ENCODE data around the gene ANAPC13. TPM values are rescaled to one million over a fixed set of nuclear protein-coding genes. Genes with fewer than 3 reads are reported as not detected.

ANAPC13 gene
- total and polyA plus RNA-seq, 4 donors: 38.7 to 86.1 (median 46.3) TPM

DNA sequence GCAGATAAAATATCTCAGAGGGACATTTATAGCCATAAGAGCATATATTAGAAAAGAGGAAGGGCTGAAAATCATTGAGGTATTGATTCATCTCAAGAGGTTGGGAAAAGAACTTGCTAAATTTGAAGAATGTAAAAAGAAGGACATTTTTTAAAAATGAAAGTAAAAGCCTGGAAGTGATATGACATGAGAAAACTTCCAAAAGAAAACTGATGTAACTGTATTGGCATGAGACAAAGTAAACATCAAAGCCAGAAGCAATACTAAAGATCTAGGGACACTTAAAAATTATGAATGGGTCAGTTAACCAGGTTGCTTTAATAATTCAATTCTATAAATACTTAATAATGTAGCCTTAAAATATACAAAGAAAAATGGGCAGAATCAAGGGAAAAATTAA, 32.0 kb upstream of the ANAPC13 start:
- Histone ChIP-seq H3K27ac (ENCODE audit: low read depth in 1 of 2, low read length in 2 of 2) (no peak overlapping the region), H3K4me3 (ENCODE audit: low read length in 2 of 2) (no peak overlapping the region), H3K4me1 (ENCODE audit: control insufficient read depth in 1 of 2, insufficient read depth in 2 of 2, low read length in 2 of 2) (no peaks in the 10 kb centered on the region), H3K27me3 (ENCODE audit: control insufficient read depth in 1 of 2, insufficient read depth in 2 of 2, low read length in 1 of 2) (no peaks in the 10 kb centered on the region), H3K9me3 (ENCODE audit: control insufficient read depth, low read length) (peaks cover 2% of the 10 kb centered on the region), H3K36me3 (ENCODE audit: control insufficient read depth in 1 of 2, insufficient read depth in 2 of 2, low read length in 1 of 2) (no peaks in the 10 kb centered on the region)
- ATAC-seq (ENCODE audit: low FRiP score) (no peak), DNase-seq (no peak)
- intact Hi-C loops (cut with DNase I): no loop called here

DNA sequence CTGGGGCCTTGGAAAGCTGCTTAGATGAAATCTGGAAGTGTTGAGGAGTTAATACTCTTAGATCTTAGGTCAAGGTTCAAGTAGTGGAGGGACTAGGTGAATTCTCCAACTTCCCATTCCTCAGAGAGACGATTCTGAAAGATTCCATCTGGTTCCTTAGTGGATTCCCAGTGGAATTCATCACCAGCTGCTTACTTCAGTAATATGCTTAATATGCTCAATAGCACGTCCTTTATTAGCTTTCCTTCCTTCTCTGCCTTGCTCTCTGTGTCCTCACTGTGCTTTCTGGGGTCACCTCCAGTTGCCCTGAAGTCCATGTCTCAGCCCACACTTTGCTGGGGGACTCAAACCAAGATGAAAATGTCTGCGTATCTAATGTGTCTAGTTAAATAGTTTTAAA, 31.1 kb upstream of the ANAPC13 start:
- H3K36me3 ChIP-seq (ENCODE audit: control insufficient read depth in 1 of 2, insufficient read depth in 2 of 2, low read length in 1 of 2): no peaks in the 10 kb centered on the region
- no peak for ATAC-seq (ENCODE audit: low FRiP score)
- 66 to 67% methylated on average over 3 of the region's 3 CpGs for WGBS, 2 donors
- H3K9me3 ChIP-seq (ENCODE audit: control insufficient read depth, low read length): no peaks in the 10 kb centered on the region
- no peak overlapping the region for H3K27ac ChIP-seq (ENCODE audit: low read depth in 1 of 2, low read length in 2 of 2)
- intact Hi-C loops (cut with DNase I): no loop called here
- no peaks in the 10 kb centered on the region for H3K4me1 ChIP-seq (ENCODE audit: control insufficient read depth in 1 of 2, insufficient read depth in 2 of 2, low read length in 2 of 2)
- no peak overlapping the region for H3K4me3 ChIP-seq (ENCODE audit: low read length in 2 of 2)
- H3K27me3 ChIP-seq (ENCODE audit: control insufficient read depth in 1 of 2, insufficient read depth in 2 of 2, low read length in 1 of 2): no peaks in the 10 kb centered on the region
- DNase-seq: no peak

DNA sequence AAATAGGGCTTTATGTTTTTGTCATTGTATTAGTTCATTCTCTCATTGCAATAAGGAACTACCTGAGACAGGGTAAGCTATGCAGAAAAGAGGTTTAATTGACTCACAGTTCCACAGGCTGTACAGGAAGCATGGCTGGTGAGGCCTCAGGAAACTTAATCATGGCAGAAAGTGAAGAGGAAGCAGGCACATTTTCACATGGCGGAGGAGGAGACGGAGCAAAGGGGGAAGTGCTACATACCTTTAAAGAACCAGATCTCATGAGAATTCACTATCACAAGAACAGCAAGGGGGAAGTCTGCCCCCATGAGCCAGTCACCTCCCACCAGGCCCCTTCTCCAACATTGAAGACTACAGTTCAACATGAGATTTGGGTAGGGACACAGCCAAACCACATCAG, 25.7 kb upstream of the ANAPC13 start:
- WGBS, 2 donors: 96 to 97% methylated on average over 2 of the region's 2 CpGs
- H3K36me3 ChIP-seq (ENCODE audit: control insufficient read depth in 1 of 2, insufficient read depth in 2 of 2, low read length in 1 of 2): peaks cover 5 to 11% of the 10 kb centered on the region in 2 donors
- H3K27me3 ChIP-seq (ENCODE audit: control insufficient read depth in 1 of 2, insufficient read depth in 2 of 2, low read length in 1 of 2): no peaks in the 10 kb centered on the region
- no peaks in the 10 kb centered on the region for H3K4me1 ChIP-seq (ENCODE audit: control insufficient read depth in 1 of 2, insufficient read depth in 2 of 2, low read length in 2 of 2)
- H3K9me3 ChIP-seq (ENCODE audit: control insufficient read depth, low read length): no peaks in the 10 kb centered on the region
- intact Hi-C loops (cut with DNase I): no loop called here
- H3K27ac ChIP-seq (ENCODE audit: low read depth in 1 of 2, low read length in 2 of 2): no peak overlapping the region
- ATAC-seq (ENCODE audit: low FRiP score) (no peak), DNase-seq (no peak)
- no peak overlapping the region for H3K4me3 ChIP-seq (ENCODE audit: low read length in 2 of 2)

DNA sequence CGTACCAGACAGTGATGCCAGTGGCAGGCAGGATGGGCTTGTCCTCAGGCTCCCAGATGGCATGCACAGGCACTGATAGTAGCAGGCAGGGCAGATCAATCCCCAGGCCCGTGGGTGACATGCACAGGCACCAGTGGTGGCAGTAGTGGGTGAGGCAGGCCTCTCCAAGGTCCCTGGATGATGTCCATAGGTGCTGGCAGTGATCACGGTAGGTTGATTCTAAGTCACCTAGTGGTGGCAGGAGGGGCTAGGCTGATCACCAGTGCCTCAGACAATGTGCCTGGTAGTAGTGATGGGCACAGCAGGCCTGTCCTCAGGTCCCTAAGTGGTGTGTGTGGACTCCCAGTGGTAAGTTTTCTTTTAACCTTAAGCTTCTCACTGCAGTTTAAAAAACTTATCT, 19.7 kb upstream of the ANAPC13 start:
- H3K36me3 ChIP-seq (ENCODE audit: control insufficient read depth in 1 of 2, insufficient read depth in 2 of 2, low read length in 1 of 2): peaks cover 3 to 8% of the 10 kb centered on the region in 2 donors
- ATAC-seq (ENCODE audit: low FRiP score) (no peak), DNase-seq (no peak)
- no peak overlapping the region for H3K4me3 ChIP-seq (ENCODE audit: low read length in 2 of 2)
- H3K4me1 ChIP-seq (ENCODE audit: control insufficient read depth in 1 of 2, insufficient read depth in 2 of 2, low read length in 2 of 2): no peaks in the 10 kb centered on the region
- WGBS, 2 donors: 63 to 77% methylated on average over 3 of the region's 3 CpGs
- no peaks in the 10 kb centered on the region for H3K27me3 ChIP-seq (ENCODE audit: control insufficient read depth in 1 of 2, insufficient read depth in 2 of 2, low read length in 1 of 2)
- H3K9me3 ChIP-seq (ENCODE audit: control insufficient read depth, low read length): no peaks in the 10 kb centered on the region
- no peak overlapping the region for H3K27ac ChIP-seq (ENCODE audit: low read depth in 1 of 2, low read length in 2 of 2)
- intact Hi-C loops (cut with DNase I): no loop called here

DNA sequence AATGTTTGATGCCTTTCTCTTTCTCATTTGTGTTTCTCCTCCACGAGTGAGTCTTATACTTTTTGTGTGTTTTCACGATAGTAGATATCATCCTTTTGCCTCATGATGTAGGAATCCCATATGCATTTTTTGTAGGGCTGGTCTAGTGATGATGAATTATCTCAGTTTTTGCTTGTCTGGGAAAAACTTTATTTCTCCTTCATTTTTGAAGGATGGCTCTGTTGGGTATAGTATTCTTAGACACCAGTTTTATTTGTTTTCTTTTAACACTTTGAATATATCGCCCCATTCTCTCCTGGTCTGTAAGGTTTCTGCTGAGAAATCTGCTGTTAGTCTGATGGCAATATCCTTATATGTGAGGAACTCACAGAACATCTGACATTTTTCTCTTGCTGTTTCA, 18.3 kb upstream of the ANAPC13 start:
- H3K27ac ChIP-seq (ENCODE audit: low read depth in 1 of 2, low read length in 2 of 2): no peak overlapping the region
- H3K4me3 ChIP-seq (ENCODE audit: low read length in 2 of 2): no peak overlapping the region
- peaks cover 2% of the 10 kb centered on the region in 2 donors for H3K36me3 ChIP-seq (ENCODE audit: control insufficient read depth in 1 of 2, insufficient read depth in 2 of 2, low read length in 1 of 2)
- no peaks in the 10 kb centered on the region for H3K4me1 ChIP-seq (ENCODE audit: control insufficient read depth in 1 of 2, insufficient read depth in 2 of 2, low read length in 2 of 2)
- ATAC-seq (ENCODE audit: low FRiP score) (no peak), DNase-seq (no peak)
- H3K9me3 ChIP-seq (ENCODE audit: control insufficient read depth, low read length): no peaks in the 10 kb centered on the region
- H3K27me3 ChIP-seq (ENCODE audit: control insufficient read depth in 1 of 2, insufficient read depth in 2 of 2, low read length in 1 of 2): no peaks in the 10 kb centered on the region
- intact Hi-C loops (cut with DNase I): no loop called here
- 67 to 86% methylated on average over 3 of the region's 3 CpGs for WGBS, 2 donors

DNA sequence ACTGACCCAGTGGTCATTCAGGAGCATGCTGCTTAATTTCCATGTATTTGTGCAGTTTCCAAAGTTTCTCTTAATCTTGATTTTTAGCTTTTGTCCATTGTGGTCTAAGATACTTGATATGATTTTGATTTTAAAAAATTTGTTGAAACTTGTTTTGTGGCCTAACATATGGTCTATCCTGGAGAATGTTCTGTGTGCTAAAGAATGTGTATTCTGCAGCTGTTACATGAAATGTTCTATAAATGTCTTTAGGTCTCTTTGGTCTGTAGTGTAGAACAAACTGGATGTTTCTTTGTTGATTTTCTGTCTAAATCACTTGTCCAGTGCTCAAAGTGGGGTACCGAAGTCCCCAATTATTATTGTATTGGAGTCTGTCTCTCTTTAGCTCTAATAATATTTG, 17.5 kb upstream of the ANAPC13 start:
- DNase-seq (no peak), ATAC-seq (ENCODE audit: low FRiP score) (no peak)
- no peaks in the 10 kb centered on the region for H3K27me3 ChIP-seq (ENCODE audit: control insufficient read depth in 1 of 2, insufficient read depth in 2 of 2, low read length in 1 of 2)
- 99 to 100% methylated on average over 1 of the region's 1 CpG for WGBS, 2 donors
- H3K36me3 ChIP-seq (ENCODE audit: control insufficient read depth in 1 of 2, insufficient read depth in 2 of 2, low read length in 1 of 2): no peaks in the 10 kb centered on the region
- intact Hi-C loops (cut with DNase I): no loop called here
- no peaks in the 10 kb centered on the region for H3K4me1 ChIP-seq (ENCODE audit: control insufficient read depth in 1 of 2, insufficient read depth in 2 of 2, low read length in 2 of 2)
- H3K27ac ChIP-seq (ENCODE audit: low read depth in 1 of 2, low read length in 2 of 2): no peak overlapping the region
- H3K9me3 ChIP-seq (ENCODE audit: control insufficient read depth, low read length): no peaks in the 10 kb centered on the region
- H3K4me3 ChIP-seq (ENCODE audit: low read length in 2 of 2): no peak overlapping the region

DNA sequence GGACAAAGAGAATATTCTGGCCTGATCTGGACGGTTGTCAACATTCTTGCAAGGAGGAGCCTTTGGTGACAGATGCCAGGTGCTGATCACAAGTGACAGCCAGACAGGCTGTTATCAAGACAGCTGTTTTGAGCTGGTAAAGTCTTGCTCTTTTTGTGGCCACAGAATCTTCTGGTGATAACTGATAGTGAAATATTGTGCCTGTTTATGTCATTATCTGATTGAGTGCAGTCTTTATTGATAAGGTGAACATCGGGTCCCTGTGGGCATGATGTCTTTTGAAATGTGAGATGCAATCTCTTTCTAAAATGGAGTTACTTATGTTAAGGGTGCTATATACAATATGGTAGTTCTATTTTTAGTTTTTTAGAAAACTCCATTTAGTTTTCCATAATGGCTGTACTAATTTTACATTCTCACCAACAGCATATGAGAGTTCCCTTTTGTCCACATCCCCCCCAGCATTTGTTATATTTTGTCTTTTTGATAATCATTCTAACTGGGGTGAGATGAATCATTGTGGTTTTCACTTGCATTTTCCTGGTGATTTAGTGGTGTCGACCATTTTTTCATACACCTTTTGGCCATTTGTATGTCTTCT, 10.8 kb upstream of the ANAPC13 start:
- ATAC-seq (ENCODE audit: low FRiP score) (no peak), DNase-seq (no peak)
- no peaks in the 10 kb centered on the region for H3K9me3 ChIP-seq (ENCODE audit: control insufficient read depth, low read length)
- no peak overlapping the region for H3K27ac ChIP-seq (ENCODE audit: low read depth in 1 of 2, low read length in 2 of 2)
- intact Hi-C loops (cut with DNase I): no loop called here
- H3K36me3 ChIP-seq (ENCODE audit: control insufficient read depth in 1 of 2, insufficient read depth in 2 of 2, low read length in 1 of 2): peaks cover 0 to 4% of the 10 kb centered on the region in 2 donors
- no peaks in the 10 kb centered on the region for H3K4me1 ChIP-seq (ENCODE audit: control insufficient read depth in 1 of 2, insufficient read depth in 2 of 2, low read length in 2 of 2)
- WGBS, 2 donors: 81 to 82% methylated on average over 3 of the region's 3 CpGs
- H3K4me3 ChIP-seq (ENCODE audit: low read length in 2 of 2): no peak overlapping the region
- no peaks in the 10 kb centered on the region for H3K27me3 ChIP-seq (ENCODE audit: control insufficient read depth in 1 of 2, insufficient read depth in 2 of 2, low read length in 1 of 2)

DNA sequence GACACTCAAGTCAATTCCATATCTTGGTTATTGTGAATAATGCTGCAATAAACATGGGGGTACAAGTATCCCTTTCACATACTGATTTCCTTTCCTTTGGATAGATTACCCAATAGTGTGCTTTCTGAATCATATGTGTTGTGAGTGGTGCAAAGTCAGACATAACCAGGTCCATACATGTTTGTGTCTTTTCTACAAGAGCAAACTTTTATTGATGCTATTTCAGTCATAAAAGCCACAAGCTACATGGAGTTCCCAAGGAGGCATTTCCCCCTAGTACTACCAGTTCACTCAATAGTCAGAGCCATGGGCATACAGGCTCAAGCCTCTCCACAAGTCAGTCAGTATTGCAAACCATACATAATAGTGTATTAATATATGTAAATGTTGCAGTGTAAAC, 10.2 kb upstream of the ANAPC13 start:
- H3K4me1 ChIP-seq (ENCODE audit: control insufficient read depth in 1 of 2, insufficient read depth in 2 of 2, low read length in 2 of 2): no peaks in the 10 kb centered on the region
- H3K36me3 ChIP-seq (ENCODE audit: control insufficient read depth in 1 of 2, insufficient read depth in 2 of 2, low read length in 1 of 2): peaks cover 0 to 4% of the 10 kb centered on the region in 2 donors
- no peaks in the 10 kb centered on the region for H3K27me3 ChIP-seq (ENCODE audit: control insufficient read depth in 1 of 2, insufficient read depth in 2 of 2, low read length in 1 of 2)
- ATAC-seq (ENCODE audit: low FRiP score): no peak
- no peak for DNase-seq
- intact Hi-C loops (cut with DNase I): no loop called here
- H3K4me3 ChIP-seq (ENCODE audit: low read length in 2 of 2): no peak overlapping the region
- H3K9me3 ChIP-seq (ENCODE audit: control insufficient read depth, low read length): no peaks in the 10 kb centered on the region
- H3K27ac ChIP-seq (ENCODE audit: low read depth in 1 of 2, low read length in 2 of 2): no peak overlapping the region

DNA sequence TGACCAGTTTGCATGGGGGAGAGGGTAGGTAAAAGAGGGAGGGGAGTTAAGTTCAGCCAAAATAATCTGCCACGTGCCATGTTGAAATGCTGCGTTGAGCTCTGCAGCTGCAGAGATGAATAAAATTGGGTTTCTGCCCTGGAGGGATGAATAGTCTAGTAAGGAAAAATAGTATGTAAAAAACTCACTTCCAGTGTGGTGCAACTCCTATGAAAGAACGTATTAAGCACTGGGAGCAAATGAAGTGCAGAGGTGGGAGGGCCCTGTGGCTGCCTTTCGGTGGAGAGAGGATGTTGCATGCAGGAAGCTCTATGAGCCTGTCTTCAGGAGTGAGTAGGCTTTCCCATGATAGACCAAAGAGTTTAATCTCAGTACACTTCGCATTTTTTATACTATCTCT, 8.7 kb upstream of the ANAPC13 start:
- WGBS, 2 donors: 75 to 79% methylated on average over 5 of the region's 5 CpGs
- peaks cover 0 to 4% of the 10 kb centered on the region in 2 donors for H3K36me3 ChIP-seq (ENCODE audit: control insufficient read depth in 1 of 2, insufficient read depth in 2 of 2, low read length in 1 of 2)

More for the DNA sequence above, 8.7 kb upstream of the ANAPC13 start:
- H3K4me3 ChIP-seq (ENCODE audit: low read length in 2 of 2): no peak overlapping the region
- H3K27ac ChIP-seq (ENCODE audit: low read depth in 1 of 2, low read length in 2 of 2): no peak overlapping the region
- ATAC-seq (ENCODE audit: low FRiP score): no peak
- no peak for DNase-seq
- no peaks in the 10 kb centered on the region for H3K9me3 ChIP-seq (ENCODE audit: control insufficient read depth, low read length)
- no peaks in the 10 kb centered on the region for H3K4me1 ChIP-seq (ENCODE audit: control insufficient read depth in 1 of 2, insufficient read depth in 2 of 2, low read length in 2 of 2)
- intact Hi-C loops (cut with DNase I): loop anchor here in 1 of 2 donors (5.0 kb wide), 1 partner anchor 297 kb away; no protein-coding TSS in a partner anchor
- H3K27me3 ChIP-seq (ENCODE audit: control insufficient read depth in 1 of 2, insufficient read depth in 2 of 2, low read length in 1 of 2): no peaks in the 10 kb centered on the region

Measured in aorta (tissue), 5 donors.